GM12892 (cell line): ENCODE data around the gene ARHGAP32.

Experiments
- POLR2A ChIP-seq: IDR thresholded peaks from 2 replicates; pipeline ENCODE4 v1.6.1; 2011; ENCODE audit warnings: low read depth, low read length, control low read depth
- POLR2AphosphoS5 ChIP-seq: IDR thresholded peaks from 2 replicates; pipeline ENCODE4 v1.6.1; 2011; ENCODE audit warnings: low read depth, low read length, control low read depth
- TAF1 ChIP-seq: IDR thresholded peaks from 2 replicates; pipeline ENCODE4 v1.6.1; 2011; ENCODE audit warnings: low read depth, mild to moderate bottlenecking, control low read depth, low read length, borderline replicate concordance

DNA sequence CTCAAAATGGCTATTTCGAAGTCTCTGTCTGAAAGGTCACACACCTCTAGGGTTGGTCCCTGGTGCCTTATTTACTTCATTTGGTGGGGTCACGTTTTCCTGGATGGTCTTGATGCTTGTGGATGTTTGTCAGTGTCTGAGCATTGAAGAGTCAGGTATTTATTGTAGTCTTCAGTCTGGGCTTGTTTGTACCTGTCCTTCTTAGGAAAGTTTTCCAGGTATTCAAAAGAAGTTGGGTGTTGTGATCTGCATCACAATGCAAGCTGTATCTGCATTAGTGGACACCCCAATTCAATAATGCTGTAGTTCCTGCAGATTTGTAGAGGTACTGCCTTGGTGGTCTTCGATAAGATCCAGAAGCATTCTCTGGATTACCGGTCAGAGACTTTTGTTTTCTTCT, 186.0 kb downstream of the ARHGAP32 start:
- TF ChIP-seq TAF1 (no peak), POLR2AphosphoS5 (no peak), POLR2A (no peak)
